ENCODE measurements around the gene IFIH1.

IFIH1 gene

DNA sequence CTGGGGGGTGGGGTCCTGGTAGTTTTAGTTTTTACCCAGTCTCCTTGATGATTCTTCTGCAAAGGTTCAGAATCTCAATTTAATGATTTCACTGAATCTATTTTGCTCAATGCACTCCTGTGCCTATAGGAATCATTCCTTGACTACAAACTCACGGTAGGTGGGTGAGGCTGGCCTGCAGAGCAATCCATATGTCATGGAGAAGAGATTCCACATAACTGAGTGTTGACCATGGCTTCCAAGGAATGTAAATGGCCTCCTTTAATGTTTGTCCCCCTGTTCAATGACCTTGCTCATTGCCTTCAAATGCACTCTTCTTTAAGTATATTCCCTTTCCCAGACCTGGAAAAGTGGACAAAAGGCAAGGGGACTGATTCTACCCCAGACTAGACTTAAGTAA, 87.7 kb downstream of the IFIH1 start:
- TF ChIP-seq, protein P1, sequence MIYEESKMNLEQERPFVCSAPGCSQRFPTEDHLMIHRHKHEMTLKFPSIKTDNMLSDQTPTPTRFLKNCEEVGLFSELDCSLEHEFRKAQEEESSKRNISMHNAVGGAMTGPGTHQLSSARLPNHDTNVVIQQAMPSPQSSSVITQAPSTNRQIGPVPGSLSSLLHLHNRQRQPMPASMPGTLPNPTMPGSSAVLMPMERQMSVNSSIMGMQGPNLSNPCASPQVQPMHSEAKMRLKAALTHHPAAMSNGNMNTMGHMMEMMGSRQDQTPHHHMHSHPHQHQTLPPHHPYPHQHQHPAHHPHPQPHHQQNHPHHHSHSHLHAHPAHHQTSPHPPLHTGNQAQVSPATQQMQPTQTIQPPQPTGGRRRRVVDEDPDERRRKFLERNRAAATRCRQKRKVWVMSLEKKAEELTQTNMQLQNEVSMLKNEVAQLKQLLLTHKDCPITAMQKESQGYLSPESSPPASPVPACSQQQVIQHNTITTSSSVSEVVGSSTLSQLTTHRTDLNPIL (CRISPR knock-in tag; IDR thresholded peaks at IDR 0.05; ENCODE audit: low read depth), result no peak
- TF ChIP-seq TOX (CRISPR knock-in tag; IDR thresholded peaks at IDR 0.05; ENCODE audit: borderline replicate concordance) (no peak), ZNF565 (CRISPR knock-in tag; conservative IDR thresholded peaks at IDR 0.05; ENCODE audit: low read depth) (no peak), GLIS3 (CRISPR knock-in tag; IDR thresholded peaks at IDR 0.05) (no peak), OSR1 (CRISPR knock-in tag; IDR thresholded peaks at IDR 0.05) (no peak)

DNA sequence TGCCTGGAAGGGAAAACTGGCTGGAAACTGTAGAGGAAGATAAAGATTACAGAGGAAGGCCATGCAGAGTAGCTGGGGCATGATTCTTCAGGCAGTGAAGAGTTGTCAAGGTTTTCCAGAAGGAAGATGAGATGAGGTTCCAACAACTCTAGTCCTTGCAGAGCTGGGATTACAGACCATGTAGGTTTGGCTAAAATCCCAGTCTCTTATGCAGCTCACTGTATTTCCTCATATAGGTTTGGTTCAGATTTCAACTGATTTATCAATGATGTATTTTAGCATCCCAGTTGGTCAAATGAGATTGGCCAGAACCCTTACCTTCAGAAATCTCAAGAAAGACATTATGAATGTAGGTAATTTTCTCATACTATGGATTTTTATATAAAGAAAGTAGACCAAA, 91.6 kb downstream of the IFIH1 start:
- TF ChIP-seq SNAI2 (CRISPR knock-in tag; IDR thresholded peaks at IDR 0.05) (no peak), ISL1 (CRISPR knock-in tag; IDR thresholded peaks at IDR 0.05) (no peak), ZC3H10 (CRISPR knock-in tag; IDR thresholded peaks at IDR 0.05) (no peak), CSDC2 (CRISPR knock-in tag; IDR thresholded peaks at IDR 0.05) (no peak), TCF4 (CRISPR knock-in tag; IDR thresholded peaks at IDR 0.05; ENCODE audit: borderline replicate concordance) (no peak), GLIS3 (CRISPR knock-in tag; IDR thresholded peaks at IDR 0.05) (no peak)
- TF ChIP-seq, protein P2, sequence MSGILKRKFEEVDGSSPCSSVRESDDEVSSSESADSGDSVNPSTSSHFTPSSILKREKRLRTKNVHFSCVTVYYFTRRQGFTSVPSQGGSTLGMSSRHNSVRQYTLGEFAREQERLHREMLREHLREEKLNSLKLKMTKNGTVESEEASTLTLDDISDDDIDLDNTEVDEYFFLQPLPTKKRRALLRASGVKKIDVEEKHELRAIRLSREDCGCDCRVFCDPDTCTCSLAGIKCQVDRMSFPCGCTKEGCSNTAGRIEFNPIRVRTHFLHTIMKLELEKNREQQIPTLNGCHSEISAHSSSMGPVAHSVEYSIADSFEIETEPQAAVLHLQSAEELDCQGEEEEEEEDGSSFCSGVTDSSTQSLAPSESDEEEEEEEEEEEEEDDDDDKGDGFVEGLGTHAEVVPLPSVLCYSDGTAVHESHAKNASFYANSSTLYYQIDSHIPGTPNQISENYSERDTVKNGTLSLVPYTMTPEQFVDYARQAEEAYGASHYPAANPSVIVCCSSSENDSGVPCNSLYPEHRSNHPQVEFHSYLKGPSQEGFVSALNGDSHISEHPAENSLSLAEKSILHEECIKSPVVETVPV (CRISPR knock-in tag; IDR thresholded peaks at IDR 0.05), result no peak
- ATAC-seq, result no peak

More for the DNA sequence above, 87.7 kb downstream of the IFIH1 start:
- ATAC-seq, result no peak

DNA sequence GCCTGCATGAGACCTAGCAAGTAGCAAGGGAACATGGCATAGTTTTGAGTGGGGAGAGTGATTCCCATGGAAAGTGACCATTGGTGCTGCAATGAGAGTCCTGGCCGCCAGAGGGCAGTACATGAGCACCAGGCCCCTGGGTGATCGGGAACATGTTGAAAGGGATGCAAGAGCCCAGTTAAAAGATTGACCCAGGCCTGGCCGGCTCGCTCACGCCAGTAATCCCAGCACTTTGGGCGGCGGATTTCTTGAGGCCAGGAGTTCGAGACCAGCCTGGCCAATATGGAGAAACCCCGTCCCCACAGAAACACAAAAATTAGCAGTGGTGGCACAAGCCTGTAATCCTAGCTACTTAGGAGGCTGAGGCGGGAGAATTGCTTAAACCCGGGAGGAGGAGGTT, 97.4 kb downstream of the IFIH1 start:
- no peak for TF ChIP-seq ZFP3 (CRISPR knock-in tag; IDR thresholded peaks at IDR 0.05)
- TF ChIP-seq, protein P2 (CRISPR knock-in tag; IDR thresholded peaks at IDR 0.05), result no peak
- TF ChIP-seq, protein P3, sequence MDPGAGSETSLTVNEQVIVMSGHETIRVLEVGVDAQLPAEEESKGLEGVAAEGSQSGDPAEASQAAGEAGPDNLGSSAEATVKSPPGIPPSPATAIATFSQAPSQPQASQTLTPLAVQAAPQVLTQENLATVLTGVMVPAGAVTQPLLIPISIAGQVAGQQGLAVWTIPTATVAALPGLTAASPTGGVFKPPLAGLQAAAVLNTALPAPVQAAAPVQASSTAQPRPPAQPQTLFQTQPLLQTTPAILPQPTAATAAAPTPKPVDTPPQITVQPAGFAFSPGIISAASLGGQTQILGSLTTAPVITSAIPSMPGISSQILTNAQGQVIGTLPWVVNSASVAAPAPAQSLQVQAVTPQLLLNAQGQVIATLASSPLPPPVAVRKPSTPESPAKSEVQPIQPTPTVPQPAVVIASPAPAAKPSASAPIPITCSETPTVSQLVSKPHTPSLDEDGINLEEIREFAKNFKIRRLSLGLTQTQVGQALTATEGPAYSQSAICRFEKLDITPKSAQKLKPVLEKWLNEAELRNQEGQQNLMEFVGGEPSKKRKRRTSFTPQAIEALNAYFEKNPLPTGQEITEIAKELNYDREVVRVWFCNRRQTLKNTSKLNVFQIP (CRISPR knock-in tag; IDR thresholded peaks at IDR 0.05; ENCODE audit: borderline replicate concordance, low read depth), result no peak
- no peak for TF ChIP-seq ZNF565 (CRISPR knock-in tag; conservative IDR thresholded peaks at IDR 0.05; ENCODE audit: low read depth)
- TF ChIP-seq BACH2 (CRISPR knock-in tag; IDR thresholded peaks at IDR 0.05; ENCODE audit: borderline replicate concordance), result no peak
- TF ChIP-seq, protein P4, sequence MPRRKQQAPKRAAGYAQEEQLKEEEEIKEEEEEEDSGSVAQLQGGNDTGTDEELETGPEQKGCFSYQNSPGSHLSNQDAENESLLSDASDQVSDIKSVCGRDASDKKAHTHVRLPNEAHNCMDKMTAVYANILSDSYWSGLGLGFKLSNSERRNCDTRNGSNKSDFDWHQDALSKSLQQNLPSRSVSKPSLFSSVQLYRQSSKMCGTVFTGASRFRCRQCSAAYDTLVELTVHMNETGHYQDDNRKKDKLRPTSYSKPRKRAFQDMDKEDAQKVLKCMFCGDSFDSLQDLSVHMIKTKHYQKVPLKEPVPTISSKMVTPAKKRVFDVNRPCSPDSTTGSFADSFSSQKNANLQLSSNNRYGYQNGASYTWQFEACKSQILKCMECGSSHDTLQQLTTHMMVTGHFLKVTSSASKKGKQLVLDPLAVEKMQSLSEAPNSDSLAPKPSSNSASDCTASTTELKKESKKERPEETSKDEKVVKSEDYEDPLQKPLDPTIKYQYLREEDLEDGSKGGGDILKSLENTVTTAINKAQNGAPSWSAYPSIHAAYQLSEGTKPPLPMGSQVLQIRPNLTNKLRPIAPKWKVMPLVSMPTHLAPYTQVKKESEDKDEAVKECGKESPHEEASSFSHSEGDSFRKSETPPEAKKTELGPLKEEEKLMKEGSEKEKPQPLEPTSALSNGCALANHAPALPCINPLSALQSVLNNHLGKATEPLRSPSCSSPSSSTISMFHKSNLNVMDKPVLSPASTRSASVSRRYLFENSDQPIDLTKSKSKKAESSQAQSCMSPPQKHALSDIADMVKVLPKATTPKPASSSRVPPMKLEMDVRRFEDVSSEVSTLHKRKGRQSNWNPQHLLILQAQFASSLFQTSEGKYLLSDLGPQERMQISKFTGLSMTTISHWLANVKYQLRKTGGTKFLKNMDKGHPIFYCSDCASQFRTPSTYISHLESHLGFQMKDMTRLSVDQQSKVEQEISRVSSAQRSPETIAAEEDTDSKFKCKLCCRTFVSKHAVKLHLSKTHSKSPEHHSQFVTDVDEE (CRISPR knock-in tag; IDR thresholded peaks at IDR 0.05), result no peak
- no peak for TF ChIP-seq ZC3H10 (CRISPR knock-in tag; IDR thresholded peaks at IDR 0.05)
- TF ChIP-seq PPARA (CRISPR knock-in tag; IDR thresholded peaks at IDR 0.05; ENCODE audit: borderline replicate concordance), result no peak
- no peak for TF ChIP-seq ZNF70 (CRISPR knock-in tag; IDR thresholded peaks at IDR 0.05)
- no peak for TF ChIP-seq TCF4 (CRISPR knock-in tag; IDR thresholded peaks at IDR 0.05; ENCODE audit: borderline replicate concordance)
- no peak for TF ChIP-seq TOX (CRISPR knock-in tag; IDR thresholded peaks at IDR 0.05; ENCODE audit: borderline replicate concordance)
- no peak for TF ChIP-seq ZFP30 (CRISPR knock-in tag; IDR thresholded peaks at IDR 0.05)
- TF ChIP-seq CSDC2 (CRISPR knock-in tag; IDR thresholded peaks at IDR 0.05), result no peak
- TF ChIP-seq SNAI2 (CRISPR knock-in tag; IDR thresholded peaks at IDR 0.05), result no peak
- TF ChIP-seq ZNF8 (CRISPR knock-in tag; IDR thresholded peaks at IDR 0.05), result no peak
- TF ChIP-seq ISL1 (CRISPR knock-in tag; IDR thresholded peaks at IDR 0.05), result no peak
- no peak for TF ChIP-seq RARB (CRISPR knock-in tag; IDR thresholded peaks at IDR 0.05)
- TF ChIP-seq, protein P1 (CRISPR knock-in tag; IDR thresholded peaks at IDR 0.05; ENCODE audit: low read depth), result no peak
- TF ChIP-seq OSR1 (CRISPR knock-in tag; IDR thresholded peaks at IDR 0.05), result no peak
- peak; percentile 95 for ATAC-seq
